ENCODE measurements around the gene CDH1.
"Not testable (repeated sequence)": the region's sequence is repeated elsewhere in the genome, so short reads cannot be mapped to it uniquely, and the experiment has no call there.

CDH1 gene

GRCh38 chr16:68704232-68704867 is 32.7 kb upstream of the CDH1 start:
- H3K4me3 ChIP-seq (replicated peaks; ENCODE audit: low read depth, low read length): no peak overlapping the region
- TF ChIP-seq CTCF (IDR thresholded peaks at IDR 0.05; ENCODE audit: low read length, missing control alignments): peak; percentile 86
- DNase-seq (ENCODE audit: low read depth): peak; percentile 66

- DNase-seq (ENCODE audit: low read depth): peak; percentile 13
- TF ChIP-seq CTCF (IDR thresholded peaks at IDR 0.05; ENCODE audit: low read length, missing control alignments): peak; percentile 4
- no peak overlapping the region for H3K4me3 ChIP-seq (replicated peaks; ENCODE audit: low read depth, low read length)
Observed at GRCh38 chr16:68707340-68708152, 29.5 kb upstream of the CDH1 start.

- H3K4me3 ChIP-seq (replicated peaks; ENCODE audit: low read depth, low read length): no peak overlapping the region
- DNase-seq (ENCODE audit: low read depth): no peak
- no peak for TF ChIP-seq CTCF (IDR thresholded peaks at IDR 0.05; ENCODE audit: low read length, missing control alignments)
Observed at GRCh38 chr16:68710211-68710610, 26.9 kb upstream of the CDH1 start.

- TF ChIP-seq CTCF (IDR thresholded peaks at IDR 0.05; ENCODE audit: low read length, missing control alignments): no peak
- H3K4me3 ChIP-seq (replicated peaks; ENCODE audit: low read depth, low read length): no peak overlapping the region
- no peak for DNase-seq (ENCODE audit: low read depth)
Observed at GRCh38 chr16:68711421-68712139, 25.5 kb upstream of the CDH1 start.

GRCh38 chr16:68713361-68713760 is 23.7 kb upstream of the CDH1 start:
- no peak for TF ChIP-seq CTCF (IDR thresholded peaks at IDR 0.05; ENCODE audit: low read length, missing control alignments)
- no peak overlapping the region for H3K4me3 ChIP-seq (replicated peaks; ENCODE audit: low read depth, low read length)
- DNase-seq (ENCODE audit: low read depth): no peak

- no peak for TF ChIP-seq CTCF (IDR thresholded peaks at IDR 0.05; ENCODE audit: low read length, missing control alignments)
- no peak overlapping the region for H3K4me3 ChIP-seq (replicated peaks; ENCODE audit: low read depth, low read length)
- DNase-seq (ENCODE audit: low read depth): no peak
Observed at GRCh38 chr16:68715471-68715870, 21.6 kb upstream of the CDH1 start.

- not testable (repeated sequence) for DNase-seq (ENCODE audit: low read depth)
Observed at GRCh38 chr16:68716516-68716915, 20.6 kb upstream of the CDH1 start.

More at GRCh38 chr16:68716516-68716915, 20.6 kb upstream of the CDH1 start:
- H3K4me3 ChIP-seq (replicated peaks; ENCODE audit: low read depth, low read length): not testable (repeated sequence)
